Measurements from ENCODE around the gene DCHS1.

DNA sequence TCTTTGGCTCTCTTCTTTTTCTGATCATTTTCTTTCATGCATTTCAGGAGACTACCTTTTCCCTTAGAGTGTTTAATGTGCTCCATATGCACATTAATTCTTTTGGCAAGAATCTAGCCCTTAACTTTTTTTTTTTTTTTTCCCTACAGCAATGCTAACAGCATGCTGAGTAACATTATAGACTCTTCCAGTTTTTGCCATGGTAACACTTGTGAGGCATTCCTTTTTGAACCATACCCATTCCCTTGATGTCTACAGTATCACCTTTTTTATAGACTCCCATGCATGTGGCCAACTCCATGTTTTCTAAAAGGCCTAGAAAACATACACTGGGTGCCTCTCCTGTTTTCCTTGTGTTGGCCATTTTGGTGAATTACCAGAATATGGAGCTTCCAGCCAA lies 30.4 kb upstream of the DCHS1 start:
- TF ChIP-seq, protein P1, sequence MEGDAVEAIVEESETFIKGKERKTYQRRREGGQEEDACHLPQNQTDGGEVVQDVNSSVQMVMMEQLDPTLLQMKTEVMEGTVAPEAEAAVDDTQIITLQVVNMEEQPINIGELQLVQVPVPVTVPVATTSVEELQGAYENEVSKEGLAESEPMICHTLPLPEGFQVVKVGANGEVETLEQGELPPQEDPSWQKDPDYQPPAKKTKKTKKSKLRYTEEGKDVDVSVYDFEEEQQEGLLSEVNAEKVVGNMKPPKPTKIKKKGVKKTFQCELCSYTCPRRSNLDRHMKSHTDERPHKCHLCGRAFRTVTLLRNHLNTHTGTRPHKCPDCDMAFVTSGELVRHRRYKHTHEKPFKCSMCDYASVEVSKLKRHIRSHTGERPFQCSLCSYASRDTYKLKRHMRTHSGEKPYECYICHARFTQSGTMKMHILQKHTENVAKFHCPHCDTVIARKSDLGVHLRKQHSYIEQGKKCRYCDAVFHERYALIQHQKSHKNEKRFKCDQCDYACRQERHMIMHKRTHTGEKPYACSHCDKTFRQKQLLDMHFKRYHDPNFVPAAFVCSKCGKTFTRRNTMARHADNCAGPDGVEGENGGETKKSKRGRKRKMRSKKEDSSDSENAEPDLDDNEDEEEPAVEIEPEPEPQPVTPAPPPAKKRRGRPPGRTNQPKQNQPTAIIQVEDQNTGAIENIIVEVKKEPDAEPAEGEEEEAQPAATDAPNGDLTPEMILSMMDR (IDR thresholded peaks at IDR 0.05) = no peak
- no peak for TF ChIP-seq POLR2A (IDR thresholded peaks at IDR 0.05)
